Right lobe of liver (tissue), 6 donors: ENCODE measurements around the gene ZNF285. TPM values are rescaled to one million over a fixed set of nuclear protein-coding genes. Genes with fewer than 3 reads are reported as not detected.
A peak's percentile ranks its signal among the peaks of the same experiment; 100 is the strongest.

Experiments
- ATAC-seq, 4 donors: fragments of 200-7000 bp; cut with Tn5 transposase; one replicate each; pipeline ENCODE4 v1.9.1; 2020; ENCODE audit warnings: mild to moderate bottlenecking in 4 of 4, moderate library complexity in 4 of 4
- DNase-seq, 3 donors: peaks; one replicate each; pipeline ENCODE4 v3.0.0-alpha.2; 2020
- H3K27ac ChIP-seq, 3 donors: fragments of 200-600 bp; one replicate each; pipeline ENCODE4 v1.8.0; 2022
- H3K27me3 ChIP-seq, 2 donors: fragments of 200-600 bp; one replicate each; pipeline ENCODE4 v1.8.0; 2022
- H3K36me3 ChIP-seq, 4 donors: fragments of 200-600 bp; sonication (generic) in 1 of 4; one replicate each; pipeline versions ENCODE4 v1.5.1 to v1.8.0; 2017 to 2022; ENCODE audit warnings: control low read depth in 1 of 4
- H3K4me1 ChIP-seq, 4 donors: fragments of 200-600 bp; sonication (generic) in 1 of 4; one replicate each; pipeline versions ENCODE4 v1.5.1 to v1.8.0; 2017 to 2022; ENCODE audit warnings: control low read depth in 1 of 4
- H3K4me3 ChIP-seq, 3 donors: fragments of 200-600 bp; one replicate each; pipeline ENCODE4 v1.8.0; 2022
- H3K9me3 ChIP-seq, 4 donors: fragments of 200-600 bp; sonication (generic) in 1 of 4; one replicate each; pipeline versions ENCODE4 v1.5.1 to v1.8.0; 2017 to 2022; ENCODE audit warnings: control low read depth in 1 of 4
- POLR2A ChIP-seq: fragments of 450-650 bp; IDR thresholded peaks from one replicate; pipeline ENCODE4 v1.6.1; 2017; ENCODE audit warnings: antibody characterized with exemption, mild to moderate bottlenecking
- WGBS: methylation state at CpG from one replicate; pipeline ENCODE4 v1.1.6; 2018; ENCODE audit warnings: low coverage, low lambda C conversion rate; ENCODE audit not compliant: insufficient coverage; ENCODE audit errors: missing lambda C conversion rate; 5-methylcytosine and 5-hydroxymethylcytosine counted together
- intact Hi-C, 2 donors: fragments of 100-400 bp; cut with DNase I; formaldehyde crosslinking; loops; one replicate each; pipeline versions ENCODE4 v1.11.2 to v1.14.1; 2022
- long read RNA-seq: library from polyadenylated mRNA; unstranded; transcript quantifications from one replicate; pipeline ENCODE4 v2.0.0, GENCODE V29; 2019
- total RNA-seq, 6 experiments: library from RNA; depleted of rRNA in 2 of 6; stranded (reverse); fragments of >200 nt in 2 of 6; fragmentation: NEBNext Ultra II Directional in 3 of 6; extraction: Animal tissue kit (Norgen Biotek cat#: 25700) in 3 of 6; gene quantifications; one replicate each; pipeline versions ENCODE4 v1.1.0 to v1.2.4, GENCODE V29; 2016 to 2023
- TF ChIP-seq, protein P1 (sequence below), 4 donors: fragments of 200-600 bp in 3 of 4; fragments of 450-650 bp in 1 of 4; IDR thresholded peaks; one replicate each; pipeline versions ENCODE4 v1.5.1 to v1.8.0; 2016 to 2022; ENCODE audit warnings: antibody characterized with exemption in 4 of 4, mild to moderate bottlenecking in 2 of 4
- donor health status: DM: no; HTN: yes; CAD: no.
- donor health status: DM: no; HTN: no; CAD: no.
- donor health status: DM: no; HTN: no; CAD: no.
- donor health status: DM: no; HTN: yes; CAD: no.
- donor health status: DM: no; HTN: yes; CAD: no.

Gene ZNF285
- 1 to 10 TPM in 2 of 6 experiments, under 1 TPM in 4; 0.37 to 1.6 (median 0.90) TPM for total RNA-seq
- long read RNA-seq: 0 reads

DNA sequence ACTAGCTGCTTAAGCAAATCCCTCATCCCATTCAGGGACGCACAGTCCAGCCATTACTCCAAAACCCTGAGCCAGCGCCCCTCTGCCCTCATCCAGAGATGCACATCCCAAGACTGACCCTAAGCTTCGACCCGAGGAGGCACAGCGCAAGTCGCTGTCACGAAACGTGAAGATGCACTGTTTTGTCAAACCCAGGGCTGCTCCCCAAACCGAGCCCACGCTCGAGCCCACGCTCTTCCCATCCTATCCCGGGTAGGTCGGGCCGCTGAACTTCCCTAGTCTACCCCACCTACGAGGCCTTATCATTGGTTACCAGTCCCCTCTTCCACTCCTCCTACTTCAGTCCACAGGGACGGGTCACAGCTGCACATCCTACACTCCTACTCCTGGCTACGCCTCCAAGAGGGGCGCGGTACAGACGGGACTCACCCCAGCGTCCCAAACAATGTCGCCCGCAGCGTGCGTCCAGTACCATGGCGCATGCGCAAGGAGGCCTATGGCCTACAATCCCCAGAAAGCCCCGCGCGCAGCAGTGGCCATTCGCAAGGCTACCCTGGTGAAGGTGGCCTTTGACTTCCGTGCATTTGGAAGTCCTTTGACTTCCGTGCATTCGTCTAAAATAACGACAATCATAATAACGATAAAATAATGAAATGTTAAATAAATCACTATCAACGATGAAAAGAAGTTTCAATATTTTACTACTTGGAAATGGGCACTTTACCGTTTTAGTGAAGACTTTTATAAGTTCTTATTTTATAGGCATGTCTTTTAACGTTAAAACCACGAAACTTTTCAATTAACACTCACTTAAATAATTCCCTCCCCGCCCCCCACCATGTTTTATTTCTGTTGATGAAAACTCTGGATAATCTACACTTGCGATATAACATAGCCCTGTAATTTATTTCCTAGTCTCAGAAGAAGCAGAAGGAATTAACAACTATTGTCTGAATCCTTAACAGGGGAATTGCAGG lies at the start of gene ZNF285:
TSS of gene ZNF285 (minus strand) at position 470 of the 977 bp plus-strand sequence. CDS start 4,395 bp downstream, outside the sequence.
- Histone ChIP-seq H3K27me3 (no peaks in the 10 kb centered on the region), H3K4me1 (no peaks in the 10 kb centered on the region), H3K36me3 (no peaks in the 10 kb centered on the region), H3K4me3 (peak within 1 kb of the TSS; percentile 40 to 63 (median 42)), H3K27ac (no peak within 1 kb of the TSS), H3K9me3 (no peaks in the 10 kb centered on the region)
- TF ChIP-seq POLR2A: no peak
- TF ChIP-seq, protein P1, sequence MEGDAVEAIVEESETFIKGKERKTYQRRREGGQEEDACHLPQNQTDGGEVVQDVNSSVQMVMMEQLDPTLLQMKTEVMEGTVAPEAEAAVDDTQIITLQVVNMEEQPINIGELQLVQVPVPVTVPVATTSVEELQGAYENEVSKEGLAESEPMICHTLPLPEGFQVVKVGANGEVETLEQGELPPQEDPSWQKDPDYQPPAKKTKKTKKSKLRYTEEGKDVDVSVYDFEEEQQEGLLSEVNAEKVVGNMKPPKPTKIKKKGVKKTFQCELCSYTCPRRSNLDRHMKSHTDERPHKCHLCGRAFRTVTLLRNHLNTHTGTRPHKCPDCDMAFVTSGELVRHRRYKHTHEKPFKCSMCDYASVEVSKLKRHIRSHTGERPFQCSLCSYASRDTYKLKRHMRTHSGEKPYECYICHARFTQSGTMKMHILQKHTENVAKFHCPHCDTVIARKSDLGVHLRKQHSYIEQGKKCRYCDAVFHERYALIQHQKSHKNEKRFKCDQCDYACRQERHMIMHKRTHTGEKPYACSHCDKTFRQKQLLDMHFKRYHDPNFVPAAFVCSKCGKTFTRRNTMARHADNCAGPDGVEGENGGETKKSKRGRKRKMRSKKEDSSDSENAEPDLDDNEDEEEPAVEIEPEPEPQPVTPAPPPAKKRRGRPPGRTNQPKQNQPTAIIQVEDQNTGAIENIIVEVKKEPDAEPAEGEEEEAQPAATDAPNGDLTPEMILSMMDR (IDR thresholded peaks at IDR 0.05): no peak
- intact Hi-C loops: no loop called here
- 11% methylated on average over 21 of the region's 43 CpGs for WGBS
- peak; percentile 88 to 93 (median 89) for DNase-seq
- peak; percentile 97 to 100 (median 100) for ATAC-seq

DNA sequence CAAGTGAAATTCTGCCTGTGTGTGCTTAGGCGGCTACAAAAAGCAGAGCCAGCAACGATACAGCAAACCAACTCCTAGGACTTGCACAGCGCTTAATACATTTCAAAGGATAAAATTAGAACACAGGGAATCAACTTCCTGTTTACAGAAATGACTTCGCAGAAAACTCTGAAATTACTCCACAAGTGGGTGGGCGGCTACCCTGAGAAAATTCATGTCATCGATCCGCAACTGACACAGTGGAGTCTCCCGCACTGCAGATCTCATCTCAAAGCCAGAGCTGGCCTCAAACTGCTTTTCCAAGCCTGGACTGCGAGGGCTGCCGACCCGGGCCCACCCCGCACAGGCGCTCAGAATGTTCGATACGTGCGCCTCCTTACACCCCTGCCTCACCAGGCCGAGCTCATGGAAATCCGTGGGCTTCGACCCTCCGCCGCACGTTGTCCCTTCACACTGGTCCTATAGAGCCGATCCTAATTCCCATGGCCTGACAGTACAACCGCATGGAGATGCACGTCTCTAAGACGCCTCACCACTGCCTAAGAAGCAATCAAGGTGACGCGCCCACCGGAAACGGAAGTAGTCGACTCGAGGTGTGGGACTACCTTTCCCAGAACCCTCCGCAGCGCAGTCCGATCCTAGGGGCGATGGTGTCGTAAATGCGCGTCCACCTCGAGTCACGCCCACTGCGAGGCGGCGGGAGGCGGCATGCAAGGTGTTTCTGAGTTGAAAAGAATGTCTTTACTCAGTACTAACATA lies 46.7 kb upstream of the ZNF285 start, which contains the start of gene ZNF229:
TSS of gene ZNF229 (minus strand) at position 557 of the 759 bp plus-strand sequence. CDS start 5,625 bp downstream, outside the sequence.
- Histone ChIP-seq H3K9me3 (peaks cover 0 to 14% (median 2%) of the 10 kb centered on the region in 4 donors), H3K27ac (no peak within 1 kb of the TSS), H3K4me1 (no peaks in the 10 kb centered on the region), H3K4me3 (peak within 1 kb of the TSS; percentile 38 to 57 (median 53)), H3K27me3 (no peaks in the 10 kb centered on the region), H3K36me3 (no peaks in the 10 kb centered on the region)
- 6% methylated on average over 40 of the region's 45 CpGs for WGBS
- intact Hi-C loops: no loop called here
- peak; percentile 76 to 95 (median 92) for ATAC-seq
- DNase-seq: peak; percentile 77 to 90 (median 84)
- no peak for TF ChIP-seq POLR2A
- TF ChIP-seq, protein P1 (IDR thresholded peaks at IDR 0.05): no peak

DNA sequence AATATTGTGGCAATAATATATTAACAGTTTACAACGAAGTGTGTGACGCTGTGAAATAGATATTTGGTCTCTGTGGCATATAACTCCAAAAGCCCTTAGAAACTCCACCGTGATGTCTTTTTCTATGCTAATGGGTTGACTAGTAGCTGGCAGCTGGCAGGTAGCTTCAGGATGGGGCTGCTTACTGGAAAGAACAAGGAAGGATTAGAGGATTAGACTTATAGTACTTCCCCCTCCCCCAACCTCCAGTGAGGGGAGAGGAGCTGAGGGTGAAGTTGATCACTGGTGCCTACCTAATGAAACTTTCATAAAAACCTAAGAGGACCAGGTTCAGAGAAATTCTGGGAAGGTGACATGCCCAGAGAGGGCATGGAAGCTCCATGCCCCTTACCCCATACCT lies 37.0 kb upstream of the ZNF285 start:
- no peak overlapping the region for H3K4me3 ChIP-seq
- no peaks in the 10 kb centered on the region for H3K27me3 ChIP-seq
- H3K9me3 ChIP-seq: peaks cover 0 to 31% (median 1%) of the 10 kb centered on the region in 4 donors
- DNase-seq (no peak), ATAC-seq (no peak)
- H3K27ac ChIP-seq: no peak overlapping the region
- H3K36me3 ChIP-seq: peaks cover 0 to 3% (median 0%) of the 10 kb centered on the region in 4 donors
- TF ChIP-seq, protein P1 (IDR thresholded peaks at IDR 0.05): no peak
- no peak for TF ChIP-seq POLR2A
- 94% methylated on average over 2 of the region's 3 CpGs for WGBS
- intact Hi-C loops: no loop called here
- no peaks in the 10 kb centered on the region for H3K4me1 ChIP-seq

DNA sequence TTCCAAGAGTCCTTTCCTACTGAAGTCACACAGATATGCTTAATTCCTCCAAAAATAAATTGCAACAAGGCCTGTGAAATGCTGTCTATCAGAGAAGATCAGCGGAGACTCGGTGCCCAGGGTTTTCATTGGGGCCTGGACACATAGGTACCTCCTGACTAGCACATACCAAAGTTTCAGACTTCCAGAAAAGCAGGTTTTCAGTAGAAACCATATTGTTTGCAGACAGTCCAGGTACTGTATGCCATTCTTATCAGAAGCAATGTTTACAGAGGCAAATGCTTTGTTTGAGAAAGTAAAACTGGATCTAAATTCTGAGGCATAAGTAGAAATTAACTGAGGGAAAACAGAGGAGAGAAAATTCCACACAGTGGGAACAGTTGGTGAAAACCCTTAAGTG lies 34.0 kb upstream of the ZNF285 start:
- TF ChIP-seq, protein P1 (IDR thresholded peaks at IDR 0.05): no peak
- no peak for TF ChIP-seq POLR2A
- Histone ChIP-seq H3K27me3 (no peaks in the 10 kb centered on the region), H3K36me3 (peaks cover 0 to 3% (median 0%) of the 10 kb centered on the region in 4 donors), H3K4me3 (no peak overlapping the region), H3K27ac (no peak overlapping the region), H3K4me1 (no peaks in the 10 kb centered on the region), H3K9me3 (peaks cover 0 to 20% (median 1%) of the 10 kb centered on the region in 4 donors)
- intact Hi-C loops: no loop called here
- no peak for DNase-seq
- no peak for ATAC-seq
- WGBS: 75% methylated on average over 2 of the region's 2 CpGs
